GM23338 (cell line): ENCODE measurements around the gene UQCR11. TPM values are rescaled to one million over a fixed set of nuclear protein-coding genes. Genes with fewer than 3 reads are reported as not detected.

ENCODE experiments used
- ATAC-seq: fragments of 200-7000 bp; cut with Tn5 transposase; 3 replicates; pipeline ENCODE4 v1.9.1; 2020
- DNase-seq: peaks from one replicate; pipeline ENCODE4 v3.0.0-alpha.2; 2015; ENCODE audit warnings: low spot score
- H2AFZ ChIP-seq: fragments of 200-600 bp; sonication (generic); 2 replicates; pipeline ENCODE4 v1.8.0; 2016; ENCODE audit warnings: antibody characterized with exemption, mild to moderate bottlenecking, moderate library complexity
- H3F3A ChIP-seq: fragments of 200-600 bp; sonication (generic); replicated peaks from 2 replicates; pipeline ENCODE4 v1.8.0; 2017; ENCODE audit warnings: antibody characterized with exemption, mixed run types, low read depth
- H3K27ac ChIP-seq: fragments of 200-600 bp; sonication (generic); 2 replicates; pipeline ENCODE4 v1.6.1; 2016; ENCODE audit warnings: low read depth
- H3K27me3 ChIP-seq: fragments of 200-600 bp; sonication (generic); 2 replicates; pipeline ENCODE4 v1.8.0; 2016; ENCODE audit warnings: mild to moderate bottlenecking, mixed run types, moderate library complexity; ENCODE audit not compliant: insufficient read depth
- H3K36me3 ChIP-seq: fragments of 200-600 bp; sonication (generic); 2 replicates; pipeline ENCODE4 v1.8.0; 2016; ENCODE audit warnings: mild to moderate bottlenecking; ENCODE audit not compliant: insufficient read depth
- H3K4me1 ChIP-seq: fragments of 200-600 bp; sonication (generic); 2 replicates; pipeline ENCODE4 v1.8.0; 2016; ENCODE audit warnings: mild to moderate bottlenecking, moderate library complexity; ENCODE audit not compliant: insufficient read depth
- H3K4me2 ChIP-seq: fragments of 200-600 bp; sonication (generic); 2 replicates; pipeline ENCODE4 v1.7.1; 2017; ENCODE audit warnings: mixed run types
- H3K4me3 ChIP-seq: fragments of 200-600 bp; sonication (generic); 2 replicates; pipeline ENCODE4 v1.6.1; 2016; ENCODE audit warnings: mixed run types
- H3K79me2 ChIP-seq: fragments of 200-600 bp; sonication (generic); replicated peaks from 2 replicates; pipeline ENCODE4 v1.8.0; 2017; ENCODE audit warnings: mild to moderate bottlenecking; ENCODE audit not compliant: insufficient read depth
- H3K9me2 ChIP-seq: fragments of 200-600 bp; sonication (generic); 2 replicates; pipeline ENCODE4 v1.8.0; 2017; ENCODE audit not compliant: insufficient read depth
- H4K20me1 ChIP-seq: fragments of 200-600 bp; sonication (generic); replicated peaks from 2 replicates; pipeline ENCODE4 v1.8.0; 2017; ENCODE audit warnings: mild to moderate bottlenecking; ENCODE audit not compliant: insufficient read depth
- H3K27ac Mint-ChIP-seq: 2 replicates; pipeline ENCODE4 v1.8.0; 2020; ENCODE audit warnings: inconsistent platforms, mild to moderate bottlenecking, moderate library complexity, mixed read lengths
- H3K27me3 Mint-ChIP-seq: 3 replicates; pipeline ENCODE4 v1.8.0; 2022; ENCODE audit warnings: low read depth, mild to moderate bottlenecking, moderate library complexity, mixed read lengths, inconsistent platforms; ENCODE audit not compliant: insufficient read depth, poor library complexity
- H3K36me3 Mint-ChIP-seq: 3 replicates; pipeline ENCODE4 v1.8.0; 2021; ENCODE audit warnings: low read depth, mild to moderate bottlenecking, inconsistent platforms, moderate library complexity, mixed read lengths
- H3K4me1 Mint-ChIP-seq: 3 replicates; pipeline ENCODE4 v1.8.0; 2020; ENCODE audit warnings: mild to moderate bottlenecking, inconsistent platforms, mixed read lengths
- H3K4me3 Mint-ChIP-seq: 3 replicates; pipeline ENCODE4 v1.8.0; 2021; ENCODE audit warnings: moderate library complexity, mild to moderate bottlenecking, inconsistent platforms, mixed read lengths
- H3K9me3 Mint-ChIP-seq: 3 replicates; pipeline ENCODE4 v1.8.0; 2020; ENCODE audit warnings: moderate library complexity, mild to moderate bottlenecking, inconsistent platforms, mixed read lengths
- CREB1 ChIP-seq: fragments of 250-450 bp; sonication (Bioruptor Pico); IDR thresholded peaks from 2 replicates; pipeline ENCODE4 v1.5.0; 2020; ENCODE audit warnings: low read depth, mild to moderate bottlenecking, moderate library complexity
- CTCF ChIP-seq, 2 experiments: fragments of 200-600 bp in 1 of 2; sonication (generic) in 1 of 2; conservative IDR thresholded peaks; 2 replicates each; pipeline versions ENCODE4 v1.5.1 to v1.6.1; 2016 to 2017; ENCODE audit warnings: antibody characterized with exemption in 2 of 2, low read depth in 2 of 2, mild to moderate bottlenecking in 2 of 2, moderate library complexity in 1 of 2
- ETS1 ChIP-seq: IDR thresholded peaks from 2 replicates; pipeline ENCODE4 v1.6.1; 2016; ENCODE audit warnings: antibody characterized with exemption
- EZH2 ChIP-seq: fragments of 200-600 bp; sonication (generic); IDR thresholded peaks from one replicate; pipeline ENCODE4 v1.8.0; 2017; ENCODE audit warnings: antibody characterized with exemption, mild to moderate bottlenecking, low read depth; ENCODE audit not compliant: unreplicated experiment
- EZH2phosphoT487 ChIP-seq: fragments of 200-600 bp; sonication (generic); IDR thresholded peaks from one replicate; pipeline ENCODE4 v1.8.1; 2018; ENCODE audit warnings: antibody characterized with exemption; ENCODE audit not compliant: unreplicated experiment
- JUNB ChIP-seq: IDR thresholded peaks from one replicate; pipeline ENCODE4 v1.6.1; 2016; ENCODE audit warnings: antibody characterized with exemption; ENCODE audit not compliant: unreplicated experiment
- NANOG ChIP-seq: IDR thresholded peaks from 2 replicates; pipeline ENCODE4 v1.6.1; 2016; ENCODE audit warnings: antibody characterized with exemption, borderline replicate concordance
- POLR2AphosphoS5 ChIP-seq: IDR thresholded peaks from 2 replicates; pipeline ENCODE4 v1.6.1; 2016; ENCODE audit warnings: antibody characterized with exemption, low read depth
- REST ChIP-seq: IDR thresholded peaks from one replicate; pipeline ENCODE4 v1.6.1; 2018; ENCODE audit warnings: antibody characterized with exemption; ENCODE audit not compliant: unreplicated experiment
- STAT1 ChIP-seq: IDR thresholded peaks from one replicate; pipeline ENCODE4 v1.6.1; 2016; ENCODE audit warnings: antibody characterized with exemption; ENCODE audit not compliant: unreplicated experiment
- ZNF114 ChIP-seq: fragments of 250-450 bp; sonication (Bioruptor Pico); IDR thresholded peaks from 2 replicates; pipeline ENCODE4 v1.5.0; 2020; ENCODE audit warnings: mild to moderate bottlenecking, moderate library complexity
- ZNF331 ChIP-seq: fragments of 250-450 bp; sonication (Bioruptor Pico); IDR thresholded peaks from 2 replicates; pipeline ENCODE4 v1.5.0; 2020; ENCODE audit warnings: low read depth, mild to moderate bottlenecking, moderate library complexity
- ZNF462 ChIP-seq: fragments of 250-450 bp; sonication (Bioruptor Pico); IDR thresholded peaks from 2 replicates; pipeline ENCODE4 v1.5.0; 2020; ENCODE audit warnings: mild to moderate bottlenecking, moderate library complexity
- polyA plus RNA-seq: library from polyadenylated mRNA; unstranded; fragments of >200 nt; fragmentation: Nextera tagmentation; extraction: Ambion mirVana; gene quantifications from 2 replicates; pipeline ENCODE4 v1.2.1, GENCODE V29; 2016
- total RNA-seq: library from RNA; depleted of rRNA; stranded (reverse); fragments of >200 nt; shearing (Covaris generic); gene quantifications from 2 replicates; pipeline ENCODE4 v1.2.3, GENCODE V29; 2014

UQCR11 gene
- total and polyA plus RNA-seq, 2 experiments from 2014 or later: 46.4 to 413 TPM

- no peak overlapping the region for H3K4me2 ChIP-seq
- no peak overlapping the region; the same call in 1 of the 2 replicates for H3K27ac Mint-ChIP-seq
Measured at GRCh38 chr19:1632462-1633268, 27.4 kb upstream of the UQCR11 start.

More at GRCh38 chr19:1632462-1633268, 27.4 kb upstream of the UQCR11 start:
- DNase-seq (no peak), ATAC-seq (no peak)
- peaks cover 37% of the 10 kb centered on the region for H3K79me2 ChIP-seq
- no peak for TF ChIP-seq POLR2AphosphoS5
- TF ChIP-seq CREB1 (CRISPR knock-in tag): no peak
- no peak for TF ChIP-seq ETS1
- TF ChIP-seq EZH2phosphoT487: no peak
- TF ChIP-seq JUNB: no peak
- TF ChIP-seq EZH2: no peak
- no peak for TF ChIP-seq NANOG
- no peak for TF ChIP-seq REST
- TF ChIP-seq STAT1: no peak
- TF ChIP-seq ZNF114 (CRISPR knock-in tag): no peak
- no peak for TF ChIP-seq ZNF331 (CRISPR knock-in tag)
- no peak for TF ChIP-seq CTCF (conservative IDR thresholded peaks at IDR 0.05; ENCODE audit: low read depth in 2 of 2)
- TF ChIP-seq ZNF462 (CRISPR knock-in tag): no peak
- no peaks in the 10 kb centered on the region for H3K4me1 ChIP-seq
- Mint-ChIP-seq H3K4me3 (no peak overlapping the region), H3K27me3 (peaks cover 12% of the 10 kb centered on the region), H3K4me1 (no peaks in the 10 kb centered on the region), H3K36me3 (peaks cover 51% of the 10 kb centered on the region), H3K9me3 (peaks cover 8% of the 10 kb centered on the region)
- no peak overlapping the region for H3K4me3 ChIP-seq
- no peaks in the 10 kb centered on the region for H3K27me3 ChIP-seq
- peaks cover 48% of the 10 kb centered on the region for H4K20me1 ChIP-seq
- H3F3A ChIP-seq: 0 out of 2 replicates have a peak, but pooled peaks cover 3% of the 10 kb centered on the region
- H2AFZ ChIP-seq: no peak overlapping the region
- H3K9me2 ChIP-seq: no peaks in the 10 kb centered on the region
- H3K27ac ChIP-seq: no peak overlapping the region
- 0 out of 2 replicates have a peak, but pooled peaks cover 6% of the 10 kb centered on the region for H3K36me3 ChIP-seq
